ENCODE results near the gene ELF3. TPM values are rescaled to one million over a fixed set of nuclear protein-coding genes. Genes with fewer than 3 reads are reported as not detected.

The ELF3 gene
- total and polyA plus RNA-seq, 2 of the 13 experiments (the other 11 are each of a cell fraction or from before 2014, with no cell fraction given), result 11.5 to 55.1 TPM

GRCh38 chr1:202013603-202014002 lies 3.2 kb downstream of the ELF3 start:
- ChIA-PET POLR2A (interaction anchor here (1.5 to 3.9 kb wide), 2 partner anchors 21 to 71 kb away, joined by 4 to 118 read pairs; no protein-coding TSS in a partner anchor), CTCF (ENCODE audit: low intra/inter-chr PET ratio, low total read pairs) (no interaction called here)
- 90% methylated on average over 9 of the region's 12 CpGs for WGBS (ENCODE audit: low lambda C conversion rate)
- Histone ChIP-seq H3K4me3 (replicated peaks in 1 of 3; ENCODE audit: insufficient read depth in 1 of 3, low read depth in 2 of 3, low read length in 3 of 3) (peak overlapping the region in 1 of 3 experiments; percentile 93; a peak in 1 of 6 replicates), H3K36me3 (replicated peaks in 1 of 2; ENCODE audit: control insufficient read depth in 1 of 2, insufficient read depth in 2 of 2, low read length in 2 of 2) (peaks cover 23 to 40% of the 10 kb centered on the region in 2 experiments), H4K20me1 (ENCODE audit: insufficient read depth, low read length) (peaks cover 57% of the 10 kb centered on the region), H3K79me2 (ENCODE audit: insufficient read depth, low read length) (peaks cover 35% of the 10 kb centered on the region), H3K4me2 (ENCODE audit: low read depth, low read length) (peak overlapping the region; percentile 77; the same call in 1 of the 2 replicates), H3K27ac (ENCODE audit: extremely low read length, insufficient read depth, low read length) (no peak overlapping the region), H3K9me3 (ENCODE audit: low read length) (no peaks in the 10 kb centered on the region), H2AFZ (ENCODE audit: low read length) (no peak overlapping the region), H3K27me3 (ENCODE audit: control insufficient read depth in 1 of 2, insufficient read depth in 2 of 2, low read length in 2 of 2) (no peaks in the 10 kb centered on the region; a peak in 1 of 5 replicates), H3K9ac (ENCODE audit: insufficient read depth, low read depth, low read length) (no peak overlapping the region), H3K4me1 (ENCODE audit: insufficient read depth, low read length) (peaks cover 80% of the 10 kb centered on the region)
- in situ Hi-C loops (cut with HindIII; ENCODE audit: extremely low pct_ligation_motif_present, low pct_unique_long_range_greater_than_20kb), result loop anchor here (5.0 kb wide), 1 partner anchor 104 kb away; no protein-coding TSS in a partner anchor
- TF ChIP-seq ZBED4 (CRISPR knock-in tag; IDR thresholded peaks at IDR 0.05; ENCODE audit: borderline replicate concordance) (no peak), RBFOX2 (IDR thresholded peaks at IDR 0.05; ENCODE audit: low read depth, low read length) (peak; percentile 45; the same call in 1 of the 2 replicates)
- no peak for DNase-seq (ENCODE audit: low spot score)
- BruUV-seq (replicated peaks), result no TSS peak
- no peak for ATAC-seq
- intact Hi-C loops (cut with micrococcal nuclease; ENCODE audit: unreplicated experiment), result no loop called here
- no peak for FAIRE-seq

- Histone ChIP-seq H3K27ac (ENCODE audit: extremely low read length, insufficient read depth, low read length) (no peak overlapping the region), H3K4me1 (ENCODE audit: insufficient read depth, low read length) (peaks cover 80% of the 10 kb centered on the region), H3K4me2 (ENCODE audit: low read depth, low read length) (peak overlapping the region; percentile 26; the same call in 1 of the 2 replicates), H3K9ac (ENCODE audit: insufficient read depth, low read depth, low read length) (no peak overlapping the region), H3K4me3 (replicated peaks in 1 of 3; ENCODE audit: insufficient read depth in 1 of 3, low read depth in 2 of 3, low read length in 3 of 3) (no peak overlapping the region; a peak in 1 of 6 replicates), H3K36me3 (replicated peaks in 1 of 2; ENCODE audit: control insufficient read depth in 1 of 2, insufficient read depth in 2 of 2, low read length in 2 of 2) (peaks cover 23 to 40% of the 10 kb centered on the region in 2 experiments), H3K9me3 (ENCODE audit: low read length) (no peaks in the 10 kb centered on the region), H2AFZ (ENCODE audit: low read length) (no peak overlapping the region), H3K27me3 (ENCODE audit: control insufficient read depth in 1 of 2, insufficient read depth in 2 of 2, low read length in 2 of 2) (no peaks in the 10 kb centered on the region; a peak in 1 of 5 replicates), H3K79me2 (ENCODE audit: insufficient read depth, low read length) (peaks cover 32% of the 10 kb centered on the region), H4K20me1 (ENCODE audit: insufficient read depth, low read length) (peaks cover 57% of the 10 kb centered on the region)
- BruUV-seq (replicated peaks), result no TSS peak
- WGBS (ENCODE audit: low lambda C conversion rate), result 93% methylated on average over 4 of the region's 6 CpGs
- in situ Hi-C loops (cut with HindIII; ENCODE audit: extremely low pct_ligation_motif_present, low pct_unique_long_range_greater_than_20kb), result loop anchor here (5.0 kb wide), 1 partner anchor 103 kb away; no protein-coding TSS in a partner anchor
- TF ChIP-seq JUNB (CRISPR knock-in tag; IDR thresholded peaks at IDR 0.05; ENCODE audit: borderline replicate concordance) (no peak), RBFOX2 (IDR thresholded peaks at IDR 0.05; ENCODE audit: low read depth, low read length) (0 out of 2 replicates have a peak, but pooled peaks have one; percentile 17)
- intact Hi-C loops (cut with micrococcal nuclease; ENCODE audit: unreplicated experiment), result no loop called here
- ATAC-seq, result no peak
- ChIA-PET CTCF (ENCODE audit: low intra/inter-chr PET ratio, low total read pairs) (no interaction called here), POLR2A (interaction anchor here (1.5 kb wide), 1 partner anchor 21 kb away, joined by 4 read pairs; no protein-coding TSS in a partner anchor)
- FAIRE-seq, result no peak
- DNase-seq (ENCODE audit: low spot score), result no peak
Measured at GRCh38 chr1:202014060-202014459, 3.7 kb downstream of the ELF3 start.
